HL-60 (cell line): ENCODE data around the gene MPZ.
A peak's percentile ranks its signal among the peaks of the same experiment; 100 is the strongest.

ENCODE experiments used
- DNase-seq, 2 experiments: peaks; one replicate each; pipeline ENCODE4 v3.0.0-alpha.2; 2010 to 2020; ENCODE audit warnings: low read depth in 1 of 2, low spot score in 1 of 2
- H3K27ac ChIP-seq: fragments of 250-450 bp; sonication (Bioruptor Pico); replicated peaks from 2 replicates; pipeline ENCODE4 v1.5.1; 2020; ENCODE audit warnings: mild to moderate bottlenecking, moderate library complexity
- H3K27me3 ChIP-seq: fragments of 250-450 bp; sonication (Bioruptor Pico); 2 replicates; pipeline ENCODE4 v1.5.1; 2021; ENCODE audit warnings: mild to moderate bottlenecking, moderate library complexity; ENCODE audit not compliant: insufficient read depth, poor library complexity, severe bottlenecking
- H3K4me3 ChIP-seq: replicated peaks from 2 replicates; pipeline ENCODE4 v1.5.1; 2011; ENCODE audit warnings: mild to moderate bottlenecking, control low read depth, low read length; ENCODE audit not compliant: insufficient read depth
- GABPA ChIP-seq: IDR thresholded peaks from 2 replicates; pipeline ENCODE4 v1.6.1; 2012; ENCODE audit warnings: low read depth
- POLR2AphosphoS5 ChIP-seq: IDR thresholded peaks from 2 replicates; pipeline ENCODE4 v1.6.1; 2012; ENCODE audit warnings: low read depth
- SPI1 ChIP-seq: IDR thresholded peaks from 2 replicates; pipeline ENCODE4 v1.6.1; 2012; ENCODE audit warnings: low read depth, mild to moderate bottlenecking, borderline replicate concordance
- TF ChIP-seq, protein P1 (sequence below): IDR thresholded peaks from one replicate; pipeline ENCODE4 v1.5.1; 2011; ENCODE audit warnings: low read length, control low read depth, inconsistent platforms; ENCODE audit not compliant: insufficient read depth
- TF ChIP-seq, protein P2 (sequence below): IDR thresholded peaks from 2 replicates; pipeline ENCODE4 v1.6.1; 2012; ENCODE audit warnings: low read depth; ENCODE audit not compliant: insufficient replicate concordance

MPZ gene

DNA sequence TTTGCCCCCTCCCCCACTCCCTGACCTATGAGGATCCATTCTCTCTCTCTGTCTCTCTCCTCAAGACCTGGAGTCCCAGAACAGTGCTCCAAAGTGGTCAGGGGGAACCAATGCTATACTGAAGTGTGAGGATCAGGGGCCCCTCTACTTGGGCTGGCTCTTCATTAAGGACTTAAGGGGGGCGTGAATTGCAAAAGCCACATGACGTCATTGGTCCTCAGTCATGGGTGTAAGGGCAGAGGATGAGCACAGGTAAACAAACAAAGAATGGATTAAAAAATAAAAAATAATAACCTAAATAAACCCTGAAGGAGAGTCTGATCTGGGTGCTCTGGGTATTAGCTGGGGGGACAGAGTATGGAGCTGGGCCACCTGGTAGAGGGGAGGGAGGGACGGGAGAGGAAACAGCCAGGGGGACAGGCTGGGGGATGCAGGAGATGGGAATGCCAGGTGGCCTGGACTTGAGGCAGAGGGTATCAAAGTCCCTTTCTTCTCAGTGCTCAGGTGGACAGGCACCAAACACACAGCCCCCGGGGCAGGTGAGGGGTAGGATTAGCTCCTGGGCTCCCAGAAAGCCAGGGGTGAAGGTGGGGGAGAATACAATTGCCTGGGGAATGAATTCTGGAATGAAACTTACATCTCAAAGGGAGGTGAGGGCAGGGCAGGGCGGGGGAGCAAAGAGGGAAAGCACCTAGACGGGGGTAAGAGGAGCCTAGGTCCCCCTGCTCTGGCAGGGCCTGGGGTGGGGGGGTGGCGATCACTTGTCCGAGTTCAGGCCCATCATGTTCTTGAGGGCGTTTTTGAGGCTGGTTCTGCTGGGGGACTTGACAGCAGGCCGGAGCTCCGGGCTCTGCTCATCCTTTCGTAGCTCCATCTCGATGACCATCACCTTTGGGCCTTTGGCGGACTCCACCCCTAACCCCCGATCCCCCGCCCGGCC, 4.6 kb downstream of the MPZ start:
- DNase-seq = no peak
- no peak for TF ChIP-seq SPI1
- no peak for TF ChIP-seq POLR2AphosphoS5
- TF ChIP-seq, protein P1, sequence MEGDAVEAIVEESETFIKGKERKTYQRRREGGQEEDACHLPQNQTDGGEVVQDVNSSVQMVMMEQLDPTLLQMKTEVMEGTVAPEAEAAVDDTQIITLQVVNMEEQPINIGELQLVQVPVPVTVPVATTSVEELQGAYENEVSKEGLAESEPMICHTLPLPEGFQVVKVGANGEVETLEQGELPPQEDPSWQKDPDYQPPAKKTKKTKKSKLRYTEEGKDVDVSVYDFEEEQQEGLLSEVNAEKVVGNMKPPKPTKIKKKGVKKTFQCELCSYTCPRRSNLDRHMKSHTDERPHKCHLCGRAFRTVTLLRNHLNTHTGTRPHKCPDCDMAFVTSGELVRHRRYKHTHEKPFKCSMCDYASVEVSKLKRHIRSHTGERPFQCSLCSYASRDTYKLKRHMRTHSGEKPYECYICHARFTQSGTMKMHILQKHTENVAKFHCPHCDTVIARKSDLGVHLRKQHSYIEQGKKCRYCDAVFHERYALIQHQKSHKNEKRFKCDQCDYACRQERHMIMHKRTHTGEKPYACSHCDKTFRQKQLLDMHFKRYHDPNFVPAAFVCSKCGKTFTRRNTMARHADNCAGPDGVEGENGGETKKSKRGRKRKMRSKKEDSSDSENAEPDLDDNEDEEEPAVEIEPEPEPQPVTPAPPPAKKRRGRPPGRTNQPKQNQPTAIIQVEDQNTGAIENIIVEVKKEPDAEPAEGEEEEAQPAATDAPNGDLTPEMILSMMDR = no peak
- TF ChIP-seq, protein P2, sequence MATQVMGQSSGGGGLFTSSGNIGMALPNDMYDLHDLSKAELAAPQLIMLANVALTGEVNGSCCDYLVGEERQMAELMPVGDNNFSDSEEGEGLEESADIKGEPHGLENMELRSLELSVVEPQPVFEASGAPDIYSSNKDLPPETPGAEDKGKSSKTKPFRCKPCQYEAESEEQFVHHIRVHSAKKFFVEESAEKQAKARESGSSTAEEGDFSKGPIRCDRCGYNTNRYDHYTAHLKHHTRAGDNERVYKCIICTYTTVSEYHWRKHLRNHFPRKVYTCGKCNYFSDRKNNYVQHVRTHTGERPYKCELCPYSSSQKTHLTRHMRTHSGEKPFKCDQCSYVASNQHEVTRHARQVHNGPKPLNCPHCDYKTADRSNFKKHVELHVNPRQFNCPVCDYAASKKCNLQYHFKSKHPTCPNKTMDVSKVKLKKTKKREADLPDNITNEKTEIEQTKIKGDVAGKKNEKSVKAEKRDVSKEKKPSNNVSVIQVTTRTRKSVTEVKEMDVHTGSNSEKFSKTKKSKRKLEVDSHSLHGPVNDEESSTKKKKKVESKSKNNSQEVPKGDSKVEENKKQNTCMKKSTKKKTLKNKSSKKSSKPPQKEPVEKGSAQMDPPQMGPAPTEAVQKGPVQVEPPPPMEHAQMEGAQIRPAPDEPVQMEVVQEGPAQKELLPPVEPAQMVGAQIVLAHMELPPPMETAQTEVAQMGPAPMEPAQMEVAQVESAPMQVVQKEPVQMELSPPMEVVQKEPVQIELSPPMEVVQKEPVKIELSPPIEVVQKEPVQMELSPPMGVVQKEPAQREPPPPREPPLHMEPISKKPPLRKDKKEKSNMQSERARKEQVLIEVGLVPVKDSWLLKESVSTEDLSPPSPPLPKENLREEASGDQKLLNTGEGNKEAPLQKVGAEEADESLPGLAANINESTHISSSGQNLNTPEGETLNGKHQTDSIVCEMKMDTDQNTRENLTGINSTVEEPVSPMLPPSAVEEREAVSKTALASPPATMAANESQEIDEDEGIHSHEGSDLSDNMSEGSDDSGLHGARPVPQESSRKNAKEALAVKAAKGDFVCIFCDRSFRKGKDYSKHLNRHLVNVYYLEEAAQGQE = no peak
- no peak for TF ChIP-seq GABPA
- Histone ChIP-seq H3K27ac (peak overlapping the region; percentile 95), H3K4me3 (peak overlapping the region; percentile 69), H3K27me3 (no peaks in the 10 kb centered on the region)

DNA sequence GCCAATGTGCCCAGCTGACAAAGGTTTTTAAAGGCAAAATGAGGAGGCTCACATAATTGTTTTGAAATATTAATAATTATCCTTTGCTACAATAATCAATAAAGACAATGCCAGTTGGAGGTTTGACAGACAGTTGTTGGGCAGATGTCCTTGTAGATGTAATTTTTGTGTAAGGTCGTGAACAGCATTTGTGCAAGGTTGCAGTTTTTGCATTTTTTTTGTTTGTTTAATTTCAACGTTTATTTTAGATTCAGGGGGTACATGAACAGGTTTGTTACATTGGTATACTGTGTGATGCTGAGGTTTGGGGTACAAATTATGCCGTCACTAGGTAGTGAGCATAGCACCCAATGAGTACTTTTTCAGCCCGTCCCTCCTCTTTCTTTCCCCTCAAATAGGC, 9.3 kb downstream of the MPZ start:
- no peak for DNase-seq
- Histone ChIP-seq H3K4me3 (no peak overlapping the region), H3K27ac (no peak overlapping the region), H3K27me3 (no peaks in the 10 kb centered on the region)
- TF ChIP-seq, protein P2 = no peak
- TF ChIP-seq, protein P1 = no peak
- no peak for TF ChIP-seq SPI1
- TF ChIP-seq GABPA = no peak
- TF ChIP-seq POLR2AphosphoS5 = no peak

DNA sequence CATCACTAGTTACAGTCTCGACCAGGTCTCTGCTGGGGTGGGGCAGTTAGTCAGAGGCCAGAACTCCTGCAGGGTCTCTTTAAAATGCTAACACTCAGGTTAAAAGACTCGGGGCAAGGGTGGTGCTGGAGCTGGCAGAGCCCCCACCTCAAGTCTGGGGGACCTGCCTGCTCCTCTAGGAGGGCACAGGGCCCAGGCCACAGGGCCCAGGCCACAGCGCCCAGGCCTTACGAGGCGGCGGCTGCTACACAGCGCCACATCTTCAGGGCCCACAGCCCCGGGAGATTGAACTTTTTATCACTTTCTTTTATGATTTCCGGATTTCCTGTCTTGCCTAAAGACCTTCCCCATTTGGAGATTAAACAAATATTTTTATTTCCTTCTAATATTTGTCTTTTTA, 10.4 kb downstream of the MPZ start:
- DNase-seq = no peak
- Histone ChIP-seq H3K4me3 (no peak overlapping the region), H3K27ac (no peak overlapping the region), H3K27me3 (no peaks in the 10 kb centered on the region)
- TF ChIP-seq POLR2AphosphoS5 (no peak), GABPA (no peak), SPI1 (no peak)
- TF ChIP-seq, protein P2 = no peak
- TF ChIP-seq, protein P1 = no peak
